Measurements from ENCODE around the gene TPGS2. TPM values are rescaled to one million over a fixed set of nuclear protein-coding genes. Genes with fewer than 3 reads are reported as not detected.
"Not testable (repeated sequence)": the region's sequence is repeated elsewhere in the genome, so short reads cannot be mapped to it uniquely, and the experiment has no call there.

TPGS2 gene
- total RNA-seq, 1 donor from 2014 or later = 167 TPM

- DNase-seq (ENCODE audit: low read depth) = peak; percentile 19
Observed at GRCh38 chr18:36775396-36775795, 53.4 kb downstream of the TPGS2 start.

GRCh38 chr18:36772241-36772723 lies 56.5 kb downstream of the TPGS2 start:
- peak; percentile 92 for DNase-seq (ENCODE audit: low read depth)

- no peak for DNase-seq (ENCODE audit: low read depth)
Observed at GRCh38 chr18:36771245-36771644, 57.6 kb downstream of the TPGS2 start.

- DNase-seq (ENCODE audit: low read depth) = peak; percentile 29
Observed at GRCh38 chr18:36770315-36770946, 58.4 kb downstream of the TPGS2 start.

GRCh38 chr18:36769611-36770314 lies 59.0 kb downstream of the TPGS2 start:
- no peak for DNase-seq (ENCODE audit: low read depth)

- no peak for DNase-seq (ENCODE audit: low read depth)
Observed at GRCh38 chr18:36769172-36769571, 59.6 kb downstream of the TPGS2 start.

- DNase-seq (ENCODE audit: low read depth) = no peak
Observed at GRCh38 chr18:36766836-36767235, 62.0 kb downstream of the TPGS2 start.

- DNase-seq (ENCODE audit: low read depth) = not testable (repeated sequence)
Observed at GRCh38 chr18:36762965-36763364, 65.8 kb downstream of the TPGS2 start.

GRCh38 chr18:36762074-36762473 lies 66.7 kb downstream of the TPGS2 start:
- DNase-seq (ENCODE audit: low read depth) = no peak

- DNase-seq (ENCODE audit: low read depth) = no peak
Observed at GRCh38 chr18:36761186-36761698, 67.6 kb downstream of the TPGS2 start.

- DNase-seq (ENCODE audit: low read depth) = no peak
Observed at GRCh38 chr18:36760598-36760997, 68.2 kb downstream of the TPGS2 start.

- peak; percentile 15 for DNase-seq (ENCODE audit: low read depth)
Observed at GRCh38 chr18:36759167-36759776, 69.5 kb downstream of the TPGS2 start.

- no peak for DNase-seq (ENCODE audit: low read depth)
Observed at GRCh38 chr18:36758623-36759022, 70.2 kb downstream of the TPGS2 start.

- DNase-seq (ENCODE audit: low read depth) = no peak
Observed at GRCh38 chr18:36757991-36758390, 70.8 kb downstream of the TPGS2 start.

- peak; percentile 59 for DNase-seq (ENCODE audit: low read depth)
Observed at GRCh38 chr18:36757081-36757480, 71.7 kb downstream of the TPGS2 start.

- peak; percentile 19 for DNase-seq (ENCODE audit: low read depth)
Observed at GRCh38 chr18:36756242-36756641, 72.6 kb downstream of the TPGS2 start.

- DNase-seq (ENCODE audit: low read depth) = no peak
Observed at GRCh38 chr18:36752929-36753865, 75.6 kb downstream of the TPGS2 start.

GRCh38 chr18:36745219-36745975 lies 83.4 kb downstream of the TPGS2 start:
- DNase-seq (ENCODE audit: low read depth) = no peak

GRCh38 chr18:36744261-36744876 lies 84.4 kb downstream of the TPGS2 start:
- DNase-seq (ENCODE audit: low read depth) = no peak

Data from renal cortical epithelial cell (primary cell).